Stimulated activated CD4-positive, alpha-beta T cell treated with anti-CD3 and anti-CD28 coated beads, Interleukin-2, amount 100 ng/mL, for 48 hours (primary cell): ENCODE data around the gene CYB561.

Experiments used
- DNase-seq, 2 donors: peaks; one replicate each; pipeline ENCODE4 v3.0.0-alpha.2; 2020

Gene CYB561

DNA sequence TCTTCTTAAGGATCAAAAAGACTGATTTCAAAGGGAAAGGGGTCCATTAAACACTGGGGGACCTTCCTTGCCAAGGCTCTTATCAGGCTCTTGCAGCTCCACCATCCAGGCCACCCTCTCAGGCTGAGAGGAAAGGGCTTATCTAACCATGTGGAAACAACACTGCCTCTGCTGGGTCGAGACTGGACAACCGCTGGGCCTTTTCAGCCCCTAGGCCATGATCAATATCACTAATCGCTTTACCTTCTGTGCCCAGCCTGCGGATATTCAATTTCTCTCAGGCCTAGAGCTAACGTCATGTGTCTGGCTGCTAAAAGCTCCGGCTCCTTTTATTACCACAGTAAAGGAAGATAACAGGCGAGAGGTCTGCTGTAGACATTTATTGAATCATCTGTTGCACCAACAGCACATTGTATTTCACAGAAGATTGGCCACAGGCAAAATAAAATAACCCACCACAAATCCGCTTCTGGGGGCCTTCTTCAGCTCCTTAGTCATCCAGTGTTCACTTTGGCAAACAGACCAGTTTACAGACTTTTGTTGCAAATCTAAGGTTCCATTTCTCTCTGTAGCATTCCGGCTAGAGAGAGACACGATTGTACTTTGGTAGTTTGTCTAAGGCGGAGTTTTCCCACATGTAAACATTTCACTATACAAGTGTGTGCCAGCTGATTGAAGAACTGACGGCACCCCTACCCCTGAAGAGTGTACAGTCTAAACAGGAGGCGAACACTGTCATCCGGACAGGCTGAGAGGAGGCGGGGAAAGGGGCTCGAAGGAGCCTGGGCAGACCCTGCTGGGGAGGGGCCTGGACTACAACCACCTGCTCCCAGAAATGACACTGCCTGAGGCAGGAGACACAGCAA is 13.9 kb downstream of the CYB561 start:
- no peak for DNase-seq

DNA sequence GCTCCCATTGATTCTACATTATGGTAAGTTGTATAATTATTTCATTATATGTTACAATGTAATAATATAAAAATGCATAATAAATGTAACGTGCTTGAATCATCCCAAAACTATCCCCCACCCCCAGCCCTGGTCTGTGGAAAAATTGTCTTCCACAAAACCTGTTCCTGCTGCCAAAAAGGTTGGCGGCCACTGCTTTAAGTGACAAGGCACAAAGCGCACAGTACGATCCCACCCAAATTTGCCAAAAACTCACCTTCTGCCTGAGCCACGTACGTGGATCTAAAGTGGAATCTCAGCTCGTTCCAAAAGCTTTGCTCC is 14.5 kb downstream of the CYB561 start:
- no peak for DNase-seq

DNA sequence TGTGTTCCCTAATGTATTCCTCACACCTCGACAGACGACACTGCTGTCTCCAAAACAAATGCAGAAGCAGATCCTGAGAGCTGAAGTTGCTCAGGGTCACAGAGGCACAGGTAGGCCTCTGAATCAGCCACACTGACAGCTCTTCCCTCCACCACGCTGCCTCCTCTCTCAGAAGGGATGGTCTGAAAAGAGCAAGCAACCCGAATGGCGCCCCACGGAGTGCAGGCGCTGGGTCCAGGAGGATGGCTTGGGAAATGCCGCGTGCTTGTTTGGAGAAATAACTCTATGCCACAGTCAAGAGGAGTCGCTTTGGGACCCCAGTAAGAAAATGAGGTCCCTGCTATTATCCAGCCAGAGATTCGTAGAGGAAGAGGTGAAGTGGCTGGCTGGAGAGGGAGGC is 15.9 kb downstream of the CYB561 start:
- DNase-seq, result no peak

DNA sequence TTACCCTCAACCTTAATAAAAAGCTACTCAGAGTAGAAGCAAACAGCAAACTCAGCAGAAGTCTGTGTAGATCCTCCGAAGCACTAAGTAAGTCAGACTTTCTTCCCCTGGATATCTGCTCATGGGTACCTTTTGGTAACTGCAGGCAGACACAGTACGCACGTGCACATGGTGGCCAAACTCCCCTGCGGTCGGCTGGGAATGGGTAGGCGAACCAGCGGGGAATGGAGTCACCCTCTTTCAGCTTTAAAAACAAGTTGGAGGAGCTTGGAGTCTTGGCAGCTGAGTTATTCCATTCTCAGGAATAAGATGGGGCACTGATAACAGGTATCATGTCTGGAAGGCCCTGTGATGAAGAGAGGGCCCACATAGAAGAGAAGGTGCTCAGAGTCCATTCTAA is 16.3 kb downstream of the CYB561 start:
- no peak for DNase-seq

DNA sequence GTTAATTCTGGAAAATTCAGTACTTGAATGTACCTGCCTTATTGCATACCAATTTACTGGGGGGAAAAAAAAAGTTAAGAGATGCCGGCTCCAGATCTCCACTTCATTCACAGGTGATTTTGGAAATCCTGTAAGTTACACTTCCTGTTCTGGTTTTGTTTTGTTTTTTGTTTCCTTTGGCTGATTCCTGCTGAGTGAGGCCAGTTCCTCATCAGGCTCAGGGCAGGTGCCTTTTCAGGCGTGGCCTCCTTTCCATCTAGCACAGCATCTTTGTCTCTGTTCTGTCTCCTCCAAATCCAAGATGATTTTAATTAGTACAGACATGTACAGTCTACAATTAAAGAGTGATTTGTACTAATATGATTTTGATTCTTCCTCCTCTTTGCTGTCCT is 19.2 kb downstream of the CYB561 start:
- DNase-seq, result no peak

DNA sequence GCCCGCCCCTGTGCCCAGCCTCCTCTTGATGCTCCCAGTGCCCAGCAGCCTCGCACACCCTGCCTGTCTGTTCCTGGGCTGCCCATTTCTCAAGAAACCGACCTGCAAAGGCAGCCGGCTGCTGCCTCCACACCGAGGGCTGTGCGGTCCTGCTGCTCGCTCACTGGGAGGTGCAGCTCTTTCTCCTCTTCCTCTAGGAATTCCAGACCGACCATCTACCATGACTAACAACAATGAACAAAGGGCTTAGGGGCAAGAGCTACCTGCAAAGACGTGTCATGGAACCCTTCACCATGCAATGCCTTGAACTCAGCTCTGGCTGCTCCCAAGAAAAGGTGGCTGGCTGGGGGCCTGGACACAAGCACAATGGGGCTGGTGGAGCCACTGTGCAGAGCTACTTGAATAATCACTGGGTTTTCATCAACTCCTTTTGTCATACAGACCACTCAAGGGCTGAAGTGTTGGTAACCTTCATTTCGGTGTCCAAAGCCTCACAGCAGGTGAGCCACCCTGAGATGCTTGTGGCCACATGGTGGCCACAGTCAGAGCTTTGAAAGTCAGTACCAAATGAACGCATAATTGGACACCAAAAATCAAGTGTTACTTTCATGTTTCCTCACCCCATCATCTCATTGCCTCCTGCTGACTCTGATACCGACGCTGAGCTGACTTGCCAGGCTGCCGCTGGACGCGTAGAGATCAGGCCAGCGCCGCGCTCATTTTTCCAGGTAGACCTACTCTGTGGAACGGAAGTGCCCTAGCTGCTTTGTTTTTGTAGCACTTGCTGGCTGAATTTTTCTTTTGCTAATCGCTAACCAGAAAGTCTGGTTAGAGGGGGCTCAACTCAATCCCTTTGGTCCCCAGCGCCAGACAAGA is 19.8 kb downstream of the CYB561 start:
- DNase-seq, result no peak

DNA sequence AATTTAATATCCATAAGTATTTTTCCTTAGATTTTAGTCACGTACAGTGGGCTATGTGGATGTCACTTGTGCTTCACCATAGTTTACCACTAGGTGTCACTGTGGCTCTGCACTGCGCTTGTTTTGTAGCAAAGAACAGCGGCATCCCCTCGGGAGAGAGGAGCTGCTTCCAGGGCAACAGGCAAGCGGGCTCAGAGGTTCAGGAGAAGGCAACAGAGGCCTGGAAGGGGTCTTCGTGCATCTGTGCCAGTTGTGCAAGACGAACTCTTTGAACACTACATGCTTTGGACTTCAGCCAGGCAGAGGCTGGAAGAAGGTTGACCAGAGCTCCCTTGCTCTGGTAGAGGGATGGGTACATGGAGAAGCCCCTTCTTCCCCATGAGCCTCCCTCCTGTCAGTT is 20.6 kb downstream of the CYB561 start:
- peak; percentile 63 to 76 for DNase-seq

DNA sequence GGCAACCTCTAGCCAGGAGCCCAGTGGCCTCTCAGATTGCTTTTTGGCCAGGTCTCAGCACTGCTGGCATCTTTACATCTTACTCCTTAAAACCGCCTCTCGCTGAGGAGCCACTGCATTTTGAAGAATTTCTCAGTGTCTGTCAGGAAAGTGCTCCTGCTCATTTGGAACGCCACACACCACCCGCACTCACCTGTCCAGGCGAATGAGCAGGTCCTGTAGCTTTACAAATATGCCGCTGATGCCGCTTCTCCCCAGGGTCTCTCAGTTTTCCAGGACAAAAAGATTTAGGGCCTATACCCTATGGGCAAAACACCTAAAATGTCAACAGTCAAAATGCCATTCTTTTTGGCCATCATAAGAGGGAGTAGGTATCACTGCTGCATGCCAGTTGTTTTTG is 22.1 kb downstream of the CYB561 start:
- DNase-seq, result no peak

DNA sequence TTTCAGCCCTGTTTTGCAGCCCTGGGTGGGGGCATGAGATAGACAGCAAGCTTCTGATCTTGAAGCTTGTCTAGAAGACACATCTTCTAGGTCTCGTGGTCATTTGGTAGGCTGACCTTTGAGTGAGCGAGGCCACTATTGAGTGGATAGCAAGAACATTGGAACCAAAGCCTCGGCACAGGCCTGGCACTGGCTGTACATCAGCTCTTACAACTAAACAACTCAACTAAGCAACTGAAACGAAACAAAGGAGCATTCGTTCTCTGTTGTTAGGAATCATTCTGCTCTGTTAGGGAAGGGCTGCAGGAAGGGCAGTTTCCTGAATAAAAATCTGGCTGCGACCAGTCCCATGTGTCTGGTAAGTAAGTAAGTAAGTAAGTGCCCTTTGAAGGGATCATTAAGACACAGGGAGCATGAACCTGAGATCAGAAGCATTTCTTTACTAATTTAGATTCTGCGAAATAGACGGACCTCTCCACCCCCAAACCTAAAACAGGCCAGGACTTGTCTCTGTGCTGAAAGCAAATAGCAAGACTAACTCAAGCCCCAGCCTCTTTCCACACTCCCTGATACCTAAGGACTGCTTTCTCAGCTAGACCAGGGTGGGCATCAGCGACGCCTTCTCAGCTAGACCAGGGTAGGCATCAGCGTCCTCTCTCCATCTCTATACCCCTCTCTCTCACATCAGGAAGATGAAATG is 22.7 kb downstream of the CYB561 start:
- no peak for DNase-seq

DNA sequence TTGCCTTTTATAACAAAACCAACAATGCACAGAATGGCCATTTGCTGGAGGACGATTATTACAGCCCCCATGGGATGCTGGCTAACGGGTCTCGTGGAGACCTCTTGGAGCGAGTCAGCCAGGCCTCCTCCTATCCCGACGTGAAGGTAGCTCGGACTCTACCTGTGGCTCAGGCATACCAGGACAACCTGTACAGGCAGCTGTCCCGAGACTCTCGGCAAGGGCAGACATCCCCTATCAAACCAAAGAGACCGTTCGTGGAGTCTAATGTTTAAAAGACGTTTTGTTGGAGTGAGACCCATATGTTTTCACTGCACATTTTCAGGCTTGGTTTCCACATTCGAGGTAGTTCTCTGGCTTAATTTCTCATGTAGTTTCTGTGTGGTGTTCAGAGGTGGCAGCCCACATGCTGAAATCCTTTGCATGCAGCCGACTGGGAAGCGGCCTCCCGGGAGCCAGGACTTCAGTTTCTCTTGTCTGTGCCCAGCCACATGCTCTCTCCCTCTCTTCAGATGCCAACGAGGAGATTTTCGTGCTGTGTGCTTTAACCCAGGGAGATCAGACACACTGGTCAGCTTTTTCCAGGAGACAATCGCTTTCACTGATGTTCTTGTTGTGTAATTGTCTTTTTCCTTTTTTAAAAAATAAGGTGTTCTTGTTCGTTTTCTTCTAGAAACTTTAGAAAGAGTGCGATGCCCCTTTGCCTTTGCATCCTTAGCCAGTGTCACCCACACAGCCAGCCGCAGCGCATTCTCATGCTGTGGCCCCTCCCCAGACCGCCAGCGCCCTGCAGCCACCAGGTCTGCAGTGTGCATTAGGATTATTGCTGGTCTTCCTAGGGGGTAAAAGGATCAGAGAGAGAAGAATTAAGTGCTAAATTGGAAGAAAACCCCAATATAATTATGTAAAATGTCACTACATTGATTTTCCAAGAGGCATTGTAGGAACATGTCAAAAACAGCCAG is 24.1 kb downstream of the CYB561 start:
- DNase-seq, result no peak

DNA sequence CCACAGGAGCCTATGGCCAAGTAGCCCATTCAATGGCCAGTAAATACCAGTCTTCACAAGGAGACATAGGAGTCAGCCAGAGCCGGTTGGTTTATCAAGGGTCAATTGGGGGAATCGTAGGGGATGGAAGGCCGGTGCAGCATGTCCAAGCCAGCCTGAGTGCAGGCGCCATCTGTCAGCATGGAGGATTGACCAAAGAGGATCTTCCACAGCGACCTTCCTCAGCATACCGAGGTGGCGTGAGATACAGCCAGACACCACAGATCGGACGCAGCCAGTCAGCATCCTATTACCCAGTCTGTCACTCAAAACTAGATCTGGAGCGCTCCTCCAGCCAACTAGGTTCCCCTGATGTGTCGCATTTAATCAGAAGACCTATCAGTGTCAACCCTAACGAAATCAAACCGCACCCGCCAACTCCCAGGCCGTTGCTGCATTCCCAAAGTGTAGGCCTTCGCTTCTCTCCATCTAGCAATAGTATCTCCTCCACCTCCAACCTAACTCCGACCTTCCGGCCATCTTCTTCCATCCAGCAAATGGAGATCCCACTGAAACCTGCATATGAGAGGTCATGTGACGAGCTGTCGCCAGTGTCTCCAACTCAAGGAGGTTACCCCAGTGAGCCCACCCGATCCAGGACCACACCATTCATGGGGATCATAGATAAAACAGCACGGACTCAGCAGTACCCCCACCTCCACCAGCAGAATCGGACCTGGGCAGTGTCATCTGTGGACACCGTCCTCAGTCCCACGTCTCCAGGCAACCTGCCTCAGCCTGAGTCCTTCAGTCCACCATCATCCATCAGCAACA is 25.0 kb downstream of the CYB561 start:
- DNase-seq, result no peak

DNA sequence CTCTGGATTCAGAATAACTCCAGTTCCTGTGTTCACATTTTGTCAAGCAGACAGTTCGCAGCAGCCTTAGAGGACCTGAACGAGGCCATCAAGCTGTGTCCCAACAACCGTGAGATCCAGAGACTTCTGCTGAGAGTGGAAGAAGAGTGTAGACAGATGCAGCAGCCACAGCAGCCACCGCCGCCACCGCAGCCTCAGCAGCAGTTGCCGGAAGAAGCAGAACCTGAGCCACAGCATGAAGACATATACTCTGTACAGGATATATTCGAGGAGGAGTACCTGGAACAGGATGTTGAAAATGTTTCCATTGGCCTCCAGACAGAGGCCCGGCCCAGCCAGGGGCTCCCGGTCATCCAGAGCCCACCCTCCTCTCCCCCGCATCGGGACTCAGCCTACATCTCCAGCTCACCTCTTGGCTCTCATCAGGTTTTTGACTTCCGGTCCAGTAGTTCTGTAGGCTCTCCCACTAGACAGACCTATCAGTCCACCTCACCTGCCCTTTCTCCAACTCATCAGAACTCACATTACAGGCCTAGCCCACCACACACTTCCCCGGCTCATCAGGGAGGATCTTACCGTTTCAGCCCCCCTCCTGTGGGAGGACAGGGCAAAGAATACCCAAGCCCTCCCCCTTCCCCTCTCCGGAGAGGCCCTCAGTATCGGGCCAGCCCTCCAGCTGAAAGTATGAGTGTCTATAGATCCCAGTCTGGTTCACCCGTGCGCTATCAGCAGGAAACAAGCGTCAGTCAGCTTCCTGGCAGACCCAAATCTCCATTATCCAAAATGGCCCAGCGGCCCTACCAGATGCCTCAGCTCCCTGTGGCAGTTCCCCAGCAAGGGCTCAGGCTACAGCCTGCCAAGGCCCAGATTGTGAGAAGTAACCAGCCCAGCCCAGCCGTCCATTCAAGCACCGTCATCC is 25.9 kb downstream of the CYB561 start:
- no peak for DNase-seq

DNA sequence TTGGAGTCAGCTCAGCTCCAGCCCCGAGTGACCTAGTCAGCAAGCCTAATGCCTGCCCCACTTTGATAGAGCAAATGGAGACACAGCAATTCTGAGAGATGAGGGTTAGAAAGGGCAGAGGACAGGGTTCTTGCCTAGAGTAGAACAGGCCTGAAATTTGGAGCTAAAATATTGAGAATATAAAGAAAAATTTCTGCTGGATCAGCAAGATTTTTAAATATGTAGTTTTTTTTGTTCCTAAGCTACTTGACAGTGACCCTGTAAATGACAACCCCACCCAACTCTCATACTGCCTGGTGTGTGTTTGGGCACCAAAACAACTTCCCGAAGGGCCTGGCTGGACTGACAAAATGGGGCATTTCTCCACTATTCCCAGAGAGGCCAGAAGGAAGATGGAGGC is 26.7 kb downstream of the CYB561 start:
- no peak for DNase-seq

DNA sequence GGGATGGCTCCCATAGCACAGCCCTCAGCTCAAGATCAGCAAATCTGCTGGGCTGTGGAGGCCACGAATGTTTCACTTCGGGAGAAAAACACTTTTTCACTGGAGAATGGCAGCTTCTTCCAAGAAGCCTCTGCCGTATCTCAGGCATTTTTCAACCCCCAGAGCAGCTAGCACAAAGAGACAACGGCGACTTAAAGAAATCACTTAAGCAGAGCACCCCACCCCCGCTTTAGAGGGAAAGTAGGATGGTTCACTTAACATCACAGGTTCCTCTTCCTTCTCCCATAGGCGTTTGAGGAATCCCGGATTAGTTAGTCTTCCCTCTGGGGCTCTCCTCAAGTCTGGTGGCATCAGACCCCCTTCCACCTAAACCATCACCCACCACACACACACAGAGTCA is 27.6 kb downstream of the CYB561 start:
- no peak for DNase-seq

DNA sequence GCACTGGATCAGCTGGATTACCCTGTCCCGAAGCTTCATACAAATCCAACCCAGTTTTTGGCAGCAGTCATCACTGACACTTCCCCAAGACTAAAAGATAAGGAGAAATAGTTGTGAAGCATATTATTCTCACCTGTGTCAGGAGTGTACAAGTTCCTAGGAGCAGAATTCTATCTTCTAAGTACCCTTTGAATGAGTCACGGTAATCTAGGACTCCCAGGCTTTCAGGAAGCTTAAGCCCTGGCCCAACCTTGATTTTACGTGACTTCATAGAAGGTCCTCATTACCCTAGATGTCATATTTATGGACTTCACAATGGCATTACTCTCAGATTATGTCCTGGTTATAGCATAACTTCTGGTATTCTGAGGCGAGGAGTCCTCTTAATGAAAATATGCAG is 31.9 kb downstream of the CYB561 start:
- DNase-seq, result no peak

DNA sequence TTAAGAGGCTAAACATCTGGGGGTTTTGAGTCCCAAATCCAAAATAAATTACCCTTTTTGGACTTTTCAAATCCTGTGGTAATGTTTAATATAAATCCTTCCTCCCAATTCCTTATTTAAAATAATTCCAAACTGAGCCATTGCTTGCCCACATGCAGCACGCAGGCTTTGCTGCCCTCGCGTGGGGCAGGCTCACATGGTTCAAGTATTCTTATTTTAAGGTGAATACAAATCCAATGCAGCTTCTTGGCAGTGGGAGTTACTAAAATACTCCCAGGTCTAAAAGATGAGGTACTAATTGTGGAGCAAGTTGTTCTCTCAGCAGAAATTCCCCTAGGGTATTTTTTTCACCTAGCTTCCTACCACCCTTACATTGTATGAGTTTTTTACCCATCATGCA is 33.0 kb downstream of the CYB561 start:
- no peak for DNase-seq

DNA sequence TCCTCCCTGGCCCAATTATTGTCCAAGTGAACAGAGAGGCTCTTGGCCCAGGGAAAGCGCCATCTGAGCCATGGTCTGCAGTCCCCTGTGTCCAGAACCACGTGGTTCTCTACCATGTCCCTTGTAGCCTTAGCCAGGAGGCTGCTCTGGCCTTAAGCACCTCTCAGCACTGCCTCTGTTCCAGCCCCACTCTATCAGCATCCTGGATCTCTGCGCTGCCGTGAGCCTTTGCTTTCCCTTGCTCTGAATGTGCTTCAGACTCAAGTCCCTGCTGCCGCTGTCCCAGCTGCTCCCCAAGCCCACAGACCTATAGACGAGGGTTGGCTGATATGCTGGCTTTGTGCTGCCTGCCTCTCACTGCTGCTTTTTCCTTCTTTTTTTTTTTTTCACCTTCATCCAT is 33.9 kb downstream of the CYB561 start:
- DNase-seq, result no peak

DNA sequence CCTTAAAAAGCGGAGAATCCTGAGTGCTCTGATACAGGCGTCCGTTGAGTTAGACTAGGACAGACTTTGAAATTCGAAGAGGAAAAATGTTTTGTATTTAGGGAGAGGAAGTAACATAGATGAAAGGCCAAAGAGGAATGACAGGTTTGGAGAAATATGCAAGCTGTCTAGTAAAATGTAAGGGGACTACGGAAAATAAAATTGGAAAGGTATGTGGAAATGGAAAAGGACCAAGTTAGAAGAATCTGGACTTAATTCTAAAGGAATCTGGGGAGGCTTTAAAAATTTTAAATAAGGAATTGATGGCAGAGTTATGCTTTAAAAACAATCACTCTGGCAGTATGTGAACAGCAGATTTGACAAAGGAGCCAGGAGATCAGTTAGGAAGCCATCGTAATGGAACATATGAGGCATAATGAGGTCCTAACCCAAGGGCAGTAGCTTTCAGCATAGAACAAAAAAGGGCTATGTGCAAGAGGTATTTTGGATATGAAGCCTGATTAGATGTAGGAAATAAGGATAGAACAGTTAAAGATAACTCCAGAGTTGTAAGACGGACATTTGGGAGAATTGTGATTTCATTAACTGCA is 38.3 kb downstream of the CYB561 start:
- DNase-seq, result no peak

DNA sequence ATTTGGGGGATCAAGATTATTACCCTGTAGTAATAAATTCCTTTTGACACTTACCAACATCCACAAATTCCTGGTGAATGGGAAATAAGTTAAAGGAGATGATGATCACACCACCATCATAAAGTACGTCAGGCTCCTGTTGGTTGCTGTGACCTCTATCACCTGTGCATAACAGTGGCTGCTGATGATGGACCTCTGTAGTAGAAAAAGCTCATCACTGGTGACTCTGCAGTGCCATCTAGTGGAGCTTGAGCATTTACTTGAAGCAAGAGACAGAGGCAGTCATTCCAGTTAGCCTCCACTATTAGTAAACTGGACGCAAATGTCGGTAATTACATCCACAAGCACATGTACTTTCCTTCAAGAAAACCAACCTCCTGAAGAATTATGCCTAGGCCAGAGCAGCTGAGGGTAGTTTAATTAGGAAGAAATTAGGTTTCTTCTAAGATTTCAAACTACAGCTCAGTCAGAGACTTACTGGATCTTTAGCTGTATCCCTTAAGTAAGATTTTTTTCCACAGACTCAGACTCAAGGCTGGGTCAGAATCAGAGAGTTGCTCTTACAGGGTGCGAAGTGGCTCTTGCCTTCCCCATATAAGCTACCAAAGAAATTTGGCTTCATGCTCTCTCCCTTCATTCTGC is 39.3 kb downstream of the CYB561 start:
- peak; percentile 59 to 72 for DNase-seq
